ENCODE data around the gene MAML1.
"Not testable (repeated sequence)": the region's sequence is repeated elsewhere in the genome, so short reads cannot be mapped to it uniquely, and the experiment has no call there.

MAML1 gene

DNA sequence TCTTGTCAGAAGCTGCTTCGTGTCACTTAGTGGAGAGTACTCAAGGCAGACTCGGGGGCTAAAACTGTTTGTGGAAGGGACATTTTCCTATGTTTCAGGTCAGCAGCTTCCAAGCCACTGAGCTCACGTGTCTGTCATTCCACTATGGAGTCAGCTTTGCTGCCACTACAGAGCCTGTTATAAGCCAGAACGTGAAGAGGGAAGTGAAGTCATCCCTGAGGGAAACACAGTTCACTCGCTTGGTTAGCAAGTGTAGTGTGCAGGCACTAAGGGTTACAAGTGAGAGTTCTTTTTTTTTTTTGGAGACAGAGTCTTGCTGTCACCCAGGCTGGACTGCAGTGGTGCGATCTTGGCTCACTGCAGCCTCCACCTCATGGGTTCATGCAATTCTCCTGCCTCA is 36.6 kb downstream of the MAML1 start:
- DNase-seq (ENCODE audit: low read depth) = no peak

DNA sequence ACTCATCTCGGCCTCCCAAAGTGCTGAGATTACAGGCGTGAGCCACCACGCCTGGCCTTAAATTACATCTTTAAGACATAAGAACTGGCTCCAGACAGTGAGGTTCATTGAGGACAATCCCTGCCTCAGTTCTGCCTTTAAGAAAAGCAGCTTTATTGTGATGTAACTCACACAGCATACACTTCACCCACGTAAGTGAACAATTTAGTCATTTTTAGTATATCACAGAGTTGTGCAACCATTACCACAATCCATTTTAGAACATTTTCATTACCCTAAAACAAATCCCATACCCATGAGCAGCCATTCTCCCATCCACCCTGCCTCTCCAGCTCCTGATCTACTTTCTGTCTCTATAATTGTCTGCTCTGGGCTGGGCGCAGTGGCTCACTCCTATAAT is 37.2 kb downstream of the MAML1 start:
- no peak for DNase-seq (ENCODE audit: low read depth)

DNA sequence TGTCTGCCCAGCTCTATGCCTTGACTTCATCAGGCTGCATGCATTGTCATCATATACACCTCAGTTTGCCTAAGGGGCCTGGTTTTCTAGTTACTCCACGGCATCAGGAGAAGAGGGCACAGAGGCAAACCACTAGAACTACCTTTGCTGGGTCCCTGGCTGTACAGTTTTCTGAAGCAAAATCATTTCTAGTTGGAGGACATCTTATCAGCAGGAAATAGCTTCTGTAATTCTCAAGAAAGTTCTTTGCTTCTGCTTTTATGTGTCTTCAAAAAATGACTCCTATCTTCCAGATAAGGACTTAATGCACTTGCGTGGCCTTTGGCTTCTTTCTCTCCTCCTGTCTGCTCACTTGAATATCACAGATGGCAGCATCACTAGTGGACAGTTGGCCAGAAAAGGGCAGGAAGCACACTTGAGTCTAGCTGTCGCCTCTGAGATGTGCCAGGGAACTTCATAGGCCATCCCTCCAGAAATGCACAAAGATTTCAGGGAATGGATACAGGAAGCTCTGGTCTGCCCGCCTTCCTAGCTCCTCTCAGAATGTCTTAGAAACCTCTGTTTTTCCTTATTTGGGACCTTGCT is 38.8 kb downstream of the MAML1 start:
- DNase-seq (ENCODE audit: low read depth) = no peak

DNA sequence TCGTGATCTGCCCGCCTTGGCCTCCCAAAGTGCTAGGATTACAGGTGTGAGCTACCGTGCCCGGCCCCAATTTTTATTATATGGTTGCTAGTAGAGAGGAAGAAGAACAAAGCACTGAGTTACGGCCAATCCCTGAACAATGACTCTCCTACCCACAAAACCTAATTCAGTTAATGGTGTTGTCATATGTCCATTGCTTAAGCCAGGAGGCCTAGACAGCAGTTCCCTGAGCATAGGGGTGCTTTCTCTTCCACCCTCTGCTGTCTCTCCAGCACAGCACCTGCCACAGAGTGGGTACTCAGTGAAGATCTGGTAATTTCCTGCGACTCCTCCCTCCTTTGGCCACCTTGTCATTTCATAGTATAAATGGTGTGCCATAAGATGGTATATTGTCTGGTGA is 39.7 kb downstream of the MAML1 start:
- DNase-seq (ENCODE audit: low read depth) = no peak

DNA sequence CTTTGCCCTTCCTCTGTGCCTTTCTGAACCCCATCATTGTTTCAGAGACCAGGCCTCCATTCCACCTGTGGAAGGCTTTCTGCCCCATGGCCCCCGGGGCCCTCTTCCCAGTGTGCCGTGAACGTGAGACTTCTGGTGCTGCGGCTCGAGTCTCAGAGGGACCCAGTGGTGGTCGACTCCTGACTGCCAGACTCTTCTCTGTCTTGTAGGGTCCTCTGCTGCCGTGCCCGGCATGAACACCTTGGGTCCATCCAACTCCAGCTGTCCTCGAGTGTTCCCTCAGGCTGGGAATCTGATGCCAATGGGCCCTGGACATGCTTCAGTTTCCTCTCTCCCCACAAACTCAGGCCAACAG is 41.0 kb downstream of the MAML1 start:
- DNase-seq (ENCODE audit: low read depth) = no peak

DNA sequence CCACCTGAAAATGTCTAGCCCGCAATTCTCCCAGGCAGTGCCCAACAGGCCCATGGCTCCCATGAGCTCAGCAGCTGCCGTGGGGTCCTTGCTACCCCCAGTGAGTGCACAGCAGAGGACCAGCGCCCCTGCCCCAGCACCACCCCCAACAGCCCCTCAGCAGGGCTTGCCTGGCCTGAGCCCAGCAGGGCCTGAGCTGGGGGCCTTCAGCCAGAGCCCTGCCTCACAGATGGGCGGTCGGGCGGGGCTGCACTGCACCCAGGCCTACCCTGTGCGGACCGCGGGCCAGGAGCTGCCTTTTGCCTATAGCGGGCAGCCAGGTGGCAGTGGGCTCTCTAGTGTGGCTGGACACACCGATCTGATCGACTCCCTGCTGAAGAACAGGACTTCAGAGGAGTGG is 41.8 kb downstream of the MAML1 start:
- no peak for DNase-seq (ENCODE audit: low read depth)

DNA sequence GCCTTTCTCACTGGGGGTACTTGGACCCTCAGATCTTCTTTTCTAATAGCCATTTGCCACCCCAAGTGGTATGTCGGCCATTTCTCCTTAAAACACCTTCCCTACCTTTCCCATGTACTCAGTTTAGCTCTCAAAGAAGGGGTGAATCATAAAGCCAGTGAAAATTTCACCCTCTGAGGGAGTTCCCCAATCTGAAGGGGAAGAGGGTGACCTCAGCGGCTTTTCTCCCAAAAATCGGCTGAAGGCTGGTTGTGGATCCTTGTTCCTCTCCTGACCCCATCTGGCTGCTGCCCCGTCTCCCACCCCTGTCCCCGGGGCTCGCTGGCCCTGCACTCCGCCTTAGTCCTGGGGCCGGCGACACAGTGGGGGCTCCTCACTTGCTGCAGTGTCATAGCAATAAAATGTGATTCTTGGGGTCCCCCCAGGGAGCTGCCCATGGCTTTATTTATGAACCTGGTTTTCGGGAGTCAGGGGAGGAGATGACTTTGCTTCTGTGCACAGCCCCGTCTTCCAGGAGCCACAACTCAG is 43.9 kb downstream of the MAML1 start:
- no peak for DNase-seq (ENCODE audit: low read depth)

DNA sequence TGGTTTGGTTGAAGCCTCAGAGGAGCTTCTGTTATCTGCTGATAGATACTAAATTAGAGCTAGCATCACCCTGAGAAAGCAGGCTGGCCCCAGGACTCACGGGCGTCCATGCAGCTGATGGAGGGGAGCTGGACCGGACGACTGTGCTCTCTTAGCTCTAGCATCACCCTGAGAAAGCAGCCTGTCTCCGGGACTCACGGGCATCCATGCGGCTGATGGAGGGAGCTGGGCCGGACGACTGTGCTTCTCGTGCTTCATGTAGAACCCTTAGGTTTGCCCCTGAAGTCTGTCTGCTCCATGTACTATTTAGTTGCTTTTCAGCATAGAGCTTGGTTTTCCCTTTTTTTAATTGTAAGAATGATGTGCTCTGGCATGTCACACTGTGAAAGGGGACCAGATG is 44.8 kb downstream of the MAML1 start:
- no peak for DNase-seq (ENCODE audit: low read depth)

DNA sequence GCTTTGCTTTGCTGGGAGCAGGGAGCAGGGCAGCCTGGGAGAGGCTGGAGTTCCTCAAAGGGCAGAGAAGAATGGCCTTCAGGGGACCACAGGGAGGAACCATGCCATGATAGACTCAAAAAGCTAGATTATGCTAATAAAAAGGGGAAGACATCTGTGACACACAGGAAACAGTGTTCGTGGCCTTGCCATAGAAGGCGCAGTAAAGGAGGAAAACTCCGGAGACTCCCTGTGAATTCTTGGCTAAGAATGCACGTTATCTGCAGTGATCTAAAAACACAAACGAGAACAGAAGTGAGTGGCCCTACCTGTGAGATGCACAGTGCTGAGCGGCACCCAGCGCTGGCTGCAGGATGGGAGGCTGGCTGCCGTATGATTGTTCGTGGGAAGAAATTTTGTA is 45.3 kb downstream of the MAML1 start:
- DNase-seq (ENCODE audit: low read depth) = no peak

DNA sequence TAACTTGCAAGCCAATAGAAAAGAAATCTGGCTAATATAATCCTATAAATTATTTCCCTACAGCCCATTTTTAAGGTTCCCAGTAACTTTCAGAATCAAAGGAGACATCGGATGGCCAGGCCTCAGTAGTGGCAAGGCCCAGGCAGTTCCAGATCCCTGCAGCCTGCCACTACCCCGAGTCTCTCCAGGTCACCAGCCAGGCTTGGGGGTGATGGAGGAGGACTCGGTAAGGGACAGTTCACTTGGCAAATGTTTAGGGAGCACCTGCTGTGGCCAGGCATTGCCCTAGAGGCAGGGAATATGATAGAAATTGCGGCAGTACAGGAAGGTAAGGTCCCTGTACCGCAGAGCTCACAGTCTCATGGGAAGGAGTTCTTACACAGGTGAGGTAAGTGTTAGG is 46.0 kb downstream of the MAML1 start:
- no peak for DNase-seq (ENCODE audit: low read depth)

DNA sequence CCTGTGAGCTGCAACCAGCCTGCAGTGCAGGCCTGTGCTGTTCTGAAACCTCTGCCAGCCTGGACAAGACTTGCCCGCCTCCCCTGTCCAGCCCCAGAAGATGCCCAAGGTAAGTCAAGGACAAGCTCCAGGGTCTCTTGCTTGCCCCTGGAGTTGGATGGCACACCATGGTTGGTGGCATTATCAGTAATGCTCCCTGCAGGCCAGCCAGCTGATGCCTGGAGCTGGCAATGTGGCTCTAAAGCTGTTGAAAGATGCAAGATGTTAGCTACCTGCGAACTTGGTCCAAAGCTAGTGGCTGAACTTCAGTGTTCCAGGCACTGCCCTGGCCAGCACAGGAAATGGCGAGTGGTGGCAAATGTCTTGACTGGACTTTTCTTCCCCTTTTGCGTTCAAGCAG is 47.2 kb downstream of the MAML1 start:
- DNase-seq (ENCODE audit: low read depth) = no peak

DNA sequence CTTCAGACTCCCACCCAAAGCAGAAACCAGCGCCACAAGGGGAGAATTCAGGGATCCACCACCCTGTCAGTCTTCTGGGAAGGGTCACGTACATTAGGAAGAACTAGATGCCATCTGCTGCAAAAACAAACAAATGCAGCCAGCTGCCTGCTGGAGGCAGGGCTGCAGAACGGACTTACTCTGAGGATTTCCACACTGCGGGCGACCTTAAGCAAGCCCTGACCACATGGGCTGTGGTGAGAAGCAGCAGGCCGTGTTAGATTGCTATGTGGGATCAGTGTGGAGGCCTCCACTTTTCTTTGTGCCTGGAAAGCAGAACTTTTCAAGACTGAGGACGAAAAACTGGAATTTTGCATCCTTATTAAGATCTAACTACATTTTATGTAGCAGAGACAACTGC is 47.7 kb downstream of the MAML1 start:
- no peak for DNase-seq (ENCODE audit: low read depth)

DNA sequence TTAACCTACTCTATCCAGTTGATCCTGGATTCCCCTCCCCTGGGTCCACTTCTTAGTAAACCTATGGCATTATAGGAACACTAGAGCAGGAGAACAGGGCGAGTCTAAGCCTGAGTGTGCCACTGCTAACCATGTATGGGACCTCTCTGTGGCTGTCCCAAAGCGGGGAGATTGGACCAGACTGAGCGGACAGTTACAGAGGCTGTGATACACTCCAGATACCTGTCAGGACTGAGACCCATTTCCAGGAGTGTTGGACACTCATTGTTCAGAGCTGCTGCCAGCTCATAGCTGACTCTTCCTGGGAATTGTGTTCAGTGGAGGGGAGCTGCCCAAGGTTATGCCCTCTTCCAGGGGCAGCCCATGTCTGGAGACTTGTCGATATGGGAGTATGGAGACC is 49.2 kb downstream of the MAML1 start:
- no peak for DNase-seq (ENCODE audit: low read depth)

DNA sequence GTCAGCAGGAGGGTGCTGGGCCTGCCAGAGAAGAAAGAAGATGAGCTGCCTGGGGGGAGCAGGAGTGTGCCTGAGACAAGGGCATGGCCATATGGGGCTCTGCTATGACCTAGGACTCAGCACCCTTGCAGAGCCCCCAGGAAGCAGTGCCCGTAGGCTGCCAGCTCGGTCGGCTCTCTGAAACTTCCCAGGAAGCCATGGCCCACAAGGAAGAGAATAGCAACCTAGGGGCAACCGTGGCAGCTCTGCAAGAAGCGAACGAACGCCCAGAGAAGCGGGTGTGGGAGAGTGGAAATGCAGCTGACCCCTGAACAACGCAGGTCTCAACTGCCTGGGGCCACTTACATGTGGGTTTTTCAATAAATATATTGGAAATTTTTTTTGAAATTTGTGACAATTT is 50.5 kb downstream of the MAML1 start:
- no peak for DNase-seq (ENCODE audit: low read depth)

DNA sequence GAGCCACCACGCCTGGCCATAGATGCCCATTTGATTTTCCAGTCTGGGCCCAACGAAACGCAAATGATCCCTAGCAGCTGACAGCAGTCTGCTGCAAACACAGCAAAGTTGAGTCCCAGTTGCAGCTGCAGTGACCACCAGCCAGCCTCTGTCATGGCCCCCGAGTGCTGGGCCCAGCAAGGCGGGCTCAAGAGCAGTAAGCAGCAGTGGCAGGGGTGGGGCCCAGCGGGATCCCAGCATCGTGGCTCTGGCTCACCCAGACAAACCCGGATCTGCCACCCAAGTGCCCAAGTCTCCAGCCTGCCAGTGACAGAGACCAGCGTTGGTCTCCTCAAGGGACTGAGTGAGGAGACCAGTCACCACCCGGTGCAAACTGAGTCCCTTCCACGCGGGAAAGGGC is 54.2 kb downstream of the MAML1 start:
- DNase-seq (ENCODE audit: low read depth) = no peak

DNA sequence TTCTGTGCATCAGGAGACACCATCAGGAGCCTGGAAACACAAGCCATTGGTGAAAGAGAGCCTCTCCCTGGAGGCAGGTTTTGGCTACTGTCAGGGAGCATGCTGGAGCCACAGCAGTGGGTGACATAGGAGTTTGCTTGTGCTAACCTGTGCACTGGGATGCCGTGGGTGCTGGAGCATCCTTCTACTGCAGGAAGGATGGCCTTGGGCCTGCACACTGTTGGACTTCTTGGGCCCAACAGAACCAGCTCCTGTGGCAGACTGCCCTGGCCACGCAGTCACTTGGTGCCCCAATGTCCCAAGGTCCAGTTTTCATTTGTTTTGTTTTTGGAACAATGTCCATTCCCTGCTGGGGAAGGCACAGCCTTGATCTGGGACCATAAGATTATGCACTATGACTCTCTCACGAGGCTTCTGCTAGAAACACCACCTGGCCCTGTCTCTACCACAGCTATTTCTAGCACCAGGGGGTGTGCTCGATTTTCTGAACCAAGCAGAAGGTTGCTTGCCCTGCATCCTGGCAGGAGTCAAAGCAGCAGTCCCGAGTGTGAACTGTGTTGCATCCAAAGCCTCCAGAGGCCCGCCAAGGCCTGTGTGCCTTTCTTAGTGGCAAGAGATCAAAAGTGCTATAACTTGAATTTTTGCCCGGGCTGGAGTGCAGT is 55.7 kb downstream of the MAML1 start:
- no peak for DNase-seq (ENCODE audit: low read depth)

DNA sequence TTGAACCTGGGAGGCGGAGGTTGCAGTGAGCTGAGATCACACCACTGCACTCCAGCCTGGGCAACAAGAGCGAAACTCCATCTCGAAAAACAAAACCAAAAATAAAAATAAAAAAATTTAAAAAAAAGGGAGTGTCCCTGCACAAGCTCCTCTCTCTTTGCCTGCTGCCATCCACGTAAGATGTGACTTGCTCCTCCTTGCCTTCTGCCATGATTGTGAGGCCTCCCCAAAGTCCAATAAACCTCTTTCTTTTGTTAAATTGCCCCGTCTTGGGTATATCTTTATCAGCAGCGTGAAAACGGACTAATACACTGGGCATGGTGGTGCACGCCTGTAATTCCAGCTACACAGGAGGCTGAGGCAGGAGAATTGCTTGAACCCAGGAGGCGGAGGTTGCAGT is 56.7 kb downstream of the MAML1 start:
- DNase-seq (ENCODE audit: low read depth) = not testable (repeated sequence)

DNA sequence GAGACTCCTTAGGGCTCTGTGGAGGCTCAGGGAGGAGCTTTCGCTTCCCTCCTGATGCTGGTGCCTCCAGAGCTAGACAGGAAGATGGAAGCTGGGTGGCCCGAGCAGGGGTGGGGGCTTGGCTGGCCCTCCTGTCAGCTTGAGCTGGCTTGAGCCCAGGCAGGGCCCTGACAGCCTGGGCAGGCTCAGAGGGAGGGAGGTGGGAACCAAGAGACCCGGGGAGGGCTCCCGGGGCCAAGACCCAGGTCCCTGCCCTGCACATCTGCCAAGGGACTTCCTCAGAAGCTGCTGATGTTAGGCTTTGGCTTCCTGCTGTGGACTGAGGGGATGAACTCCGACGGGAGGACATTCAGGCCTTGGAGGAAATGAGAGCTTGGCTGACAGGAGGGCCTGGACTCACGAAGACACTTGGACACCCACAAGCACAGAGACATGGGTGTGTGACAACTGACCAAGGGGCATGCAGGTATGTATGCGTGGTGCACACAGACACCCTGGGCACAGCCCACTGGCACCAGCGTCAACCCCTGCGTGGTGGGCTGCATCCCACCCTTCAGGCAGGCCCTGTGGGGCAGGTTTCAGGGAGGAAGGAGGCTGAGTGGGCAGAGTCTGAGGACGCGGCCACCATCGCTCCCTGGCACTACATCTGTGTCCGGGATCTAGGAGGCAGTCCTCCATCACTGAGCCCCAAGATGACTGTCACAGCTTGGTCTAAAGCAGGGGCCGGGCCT is 59.4 kb downstream of the MAML1 start:
- no peak for DNase-seq (ENCODE audit: low read depth)

DNA sequence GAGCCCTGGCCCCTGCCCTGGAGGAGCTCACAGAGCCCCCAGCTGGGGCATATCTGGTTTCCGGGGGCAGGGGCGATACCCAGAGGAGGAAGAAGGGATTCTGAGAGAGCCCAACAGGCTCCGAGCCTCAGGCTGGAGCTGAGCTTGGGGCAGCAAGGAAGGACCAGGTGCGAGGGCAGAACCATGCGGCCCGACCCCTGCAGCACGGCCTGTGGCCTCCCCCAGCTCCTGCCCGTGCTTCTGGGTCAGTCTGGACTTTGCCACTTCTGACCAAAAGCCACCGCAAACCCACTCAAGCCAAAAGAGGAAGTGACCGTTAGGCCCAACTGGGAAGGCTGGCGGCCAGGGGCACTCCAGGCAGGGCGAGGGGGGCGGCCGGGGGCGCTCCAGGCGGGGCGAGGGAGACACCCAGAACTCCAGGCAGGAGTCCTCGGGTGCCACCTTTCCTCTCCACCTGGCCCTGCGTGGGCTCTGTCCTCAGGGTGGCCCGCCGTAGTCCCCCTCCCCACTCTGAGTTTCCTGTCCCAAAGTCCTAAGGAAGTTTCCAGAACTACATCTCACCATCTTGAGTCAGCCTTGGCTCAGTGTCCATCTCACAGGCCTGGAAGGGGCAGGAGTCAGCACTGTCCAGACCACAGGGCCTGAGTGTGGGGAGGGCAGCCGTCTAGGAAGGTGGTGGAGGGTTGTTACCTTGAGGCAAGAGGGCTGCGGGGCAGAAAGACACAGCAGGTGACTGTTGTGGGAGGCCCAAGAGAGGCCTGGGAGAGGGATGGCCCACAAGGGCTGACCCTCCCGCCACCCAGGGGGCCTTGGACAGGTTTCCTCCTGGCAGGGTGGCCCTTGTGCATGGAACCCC is 60.2 kb downstream of the MAML1 start:
- DNase-seq (ENCODE audit: low read depth) = no peak

DNA sequence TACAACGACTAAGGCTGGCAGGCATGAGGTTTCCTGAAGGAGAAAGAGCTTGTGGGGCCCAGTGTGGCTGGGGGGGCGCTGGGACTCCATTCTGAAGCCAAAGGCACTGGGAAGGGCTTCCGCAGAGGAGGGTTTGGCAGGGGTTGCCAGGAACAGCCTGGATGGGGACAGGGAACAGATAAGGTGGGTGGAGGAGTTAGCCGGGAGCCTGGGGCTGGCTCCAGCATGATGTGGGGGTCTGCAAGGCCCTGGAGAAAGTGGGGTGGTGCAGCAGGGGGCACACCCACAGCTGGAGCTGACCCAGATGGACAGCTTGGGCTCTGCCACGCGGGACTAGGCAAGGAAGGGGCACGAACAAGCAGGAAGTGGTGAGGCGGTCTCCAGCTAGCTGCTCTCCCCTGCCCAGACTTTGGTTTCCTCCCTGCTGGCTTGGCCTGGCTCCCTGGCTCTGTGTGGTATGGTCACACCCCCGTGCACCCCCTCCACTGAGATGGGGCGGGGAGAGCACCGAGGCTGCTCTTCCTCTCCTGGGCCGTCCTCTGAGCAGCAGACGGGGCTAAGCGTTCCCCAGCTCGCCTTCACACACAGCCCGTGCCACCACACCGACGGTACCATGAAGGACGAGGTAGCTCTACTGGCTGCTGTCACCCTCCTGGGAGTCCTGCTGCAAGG is 61.0 kb downstream of the MAML1 start, which contains the start of gene LTC4S:
Gene LTC4S (plus strand): TSS at position 519 of the 672 bp plus-strand sequence. CDS start 95 bp downstream, at position 614.
- no peak for DNase-seq (ENCODE audit: low read depth)

DNA sequence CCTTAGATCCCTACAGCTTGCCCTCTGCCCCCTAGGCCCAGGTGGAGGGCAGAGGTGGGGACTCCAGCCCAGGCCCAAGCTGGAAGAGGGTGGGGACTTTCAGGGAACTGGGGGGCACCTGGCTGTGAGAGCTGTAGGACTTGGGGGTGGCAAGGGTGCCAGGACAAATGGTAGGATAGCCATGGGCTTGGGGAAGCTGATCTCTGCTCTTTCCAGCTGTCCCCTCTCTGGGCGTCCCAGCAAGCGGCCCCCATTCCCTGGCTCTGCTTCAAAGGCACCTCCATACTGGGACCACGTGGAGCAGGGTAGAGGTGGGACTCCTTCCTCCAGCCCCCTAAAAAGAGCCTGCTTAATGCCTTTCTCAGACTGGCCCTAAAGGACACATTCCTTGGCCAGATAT is 61.5 kb downstream of the MAML1 start:
- no peak for DNase-seq (ENCODE audit: low read depth)

DNA sequence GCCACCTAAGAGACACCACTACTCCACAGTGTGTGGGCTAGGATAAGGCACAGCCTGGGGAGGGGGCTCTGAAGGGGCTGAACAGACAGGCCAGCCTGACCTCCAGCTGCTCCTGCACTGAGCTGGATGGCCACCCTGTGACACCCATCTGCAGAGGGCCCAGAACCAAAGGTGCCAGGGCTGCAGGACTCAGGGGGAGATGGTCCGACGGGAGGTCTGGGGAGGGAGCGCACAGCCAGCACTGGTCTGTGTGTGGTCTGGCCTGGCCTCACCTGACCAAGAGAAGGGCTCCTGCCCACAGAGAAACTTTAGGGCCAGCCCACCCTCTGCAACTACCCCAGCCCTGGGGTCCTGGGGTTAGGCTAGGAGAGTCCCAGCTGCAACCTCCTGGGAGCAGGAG is 62.0 kb downstream of the MAML1 start:
- DNase-seq (ENCODE audit: low read depth) = no peak

All from stimulated activated CD8-positive, alpha-beta memory T cell treated with anti-CD3 and anti-CD28 coated beads, Interleukin-15, amount 100 ng/mL, for 1 hour (primary cell).